Natural killer cell (primary cell): ENCODE measurements around the gene TACC2. TPM values are rescaled to one million over a fixed set of nuclear protein-coding genes. Genes with fewer than 3 reads are reported as not detected.

Experiments
- ATAC-seq, 3 donors: fragments of 150-1000 bp in 2 of 3; fragments of 200-7000 bp in 1 of 3; cut with Tn5 transposase; 1 replicate in 1 of 3; 2 replicates in 2 of 3; pipeline ENCODE4 v1.10.0; 2021; ENCODE audit warnings: mild to moderate bottlenecking in 2 of 3, moderate library complexity in 2 of 3
- DNase-seq, 2 donors: peaks; one replicate each; pipeline versions ENCODE4 v3.0.0 to v3.0.0-alpha.2; 2013 to 2021; ENCODE audit warnings: mixed read lengths in 1 of 2
- H3K27ac ChIP-seq: one replicate; pipeline ENCODE4 v1.5.1; 2013; ENCODE audit warnings: mild to moderate bottlenecking, low read length
- H3K27me3 ChIP-seq: one replicate; pipeline ENCODE4 v1.6.1; 2013; ENCODE audit warnings: low read length; ENCODE audit not compliant: control insufficient read depth, insufficient read depth
- H3K36me3 ChIP-seq: one replicate; pipeline ENCODE4 v1.6.1; 2013; ENCODE audit warnings: low read length; ENCODE audit not compliant: control insufficient read depth, insufficient read depth
- H3K4me1 ChIP-seq: one replicate; pipeline ENCODE4 v1.6.1; 2013; ENCODE audit warnings: low read length; ENCODE audit not compliant: control insufficient read depth, insufficient read depth
- H3K4me3 ChIP-seq: one replicate; pipeline ENCODE4 v1.5.1; 2013; ENCODE audit warnings: low read length
- H3K9me3 ChIP-seq: one replicate; pipeline ENCODE4 v1.6.1; 2013; ENCODE audit warnings: low read length; ENCODE audit not compliant: control insufficient read depth, insufficient read depth
- H3K27ac Mint-ChIP-seq, 2 donors: one replicate each; pipeline ENCODE4 v1.8.0; 2022; ENCODE audit warnings: mild to moderate bottlenecking in 2 of 2, mixed read lengths in 2 of 2, moderate library complexity in 1 of 2
- H3K27me3 Mint-ChIP-seq, 2 donors: one replicate each; pipeline ENCODE4 v1.8.0; 2022; ENCODE audit warnings: low read depth in 2 of 2, mixed read lengths in 2 of 2
- H3K36me3 Mint-ChIP-seq: one replicate; pipeline ENCODE4 v1.8.0; 2022; ENCODE audit warnings: mixed read lengths
- H3K4me1 Mint-ChIP-seq, 2 donors: one replicate each; pipeline ENCODE4 v1.8.0; 2022; ENCODE audit warnings: mixed read lengths in 2 of 2
- H3K4me3 Mint-ChIP-seq: one replicate; pipeline ENCODE4 v1.8.0; 2022; ENCODE audit warnings: mild to moderate bottlenecking, moderate library complexity, mixed read lengths
- H3K9me3 Mint-ChIP-seq, 2 donors: one replicate each; pipeline ENCODE4 v1.8.0; 2022; ENCODE audit warnings: mixed read lengths in 2 of 2
- CTCF ChIP-seq: fragments of 200-600 bp; IDR thresholded peaks from one replicate; pipeline ENCODE4 v1.8.0; 2022; ENCODE audit warnings: antibody characterized with exemption
- WGBS: methylation state at CpG from one replicate; pipeline ENCODE4 v1.1.7; 2013; ENCODE audit warnings: missing lambda C conversion rate; ENCODE audit not compliant: insufficient coverage; 5-methylcytosine and 5-hydroxymethylcytosine counted together
- intact Hi-C: fragments of 100-400 bp; cut with micrococcal nuclease; formaldehyde crosslinking; loops from one replicate; pipeline ENCODE4 v1.14.2; 2022
- total RNA-seq, 4 donors: library from RNA; stranded (reverse); fragments of 120-200 nt in 1 of 4; gene quantifications; one replicate each; pipeline versions ENCODE4 v1.2.3 to v1.2.4, GENCODE V29; 2013 to 2022

Gene TACC2
- total RNA-seq, 3 donors from 2014 or later (not counting 1 experiment from before 2014, with no cell fraction given), result not detected

- intact Hi-C loops, result no loop called here
- no peaks in the 10 kb centered on the region for H3K9me3 ChIP-seq
- H3K4me3 ChIP-seq, result no peak overlapping the region
- ATAC-seq (no peak), DNase-seq (no peak)
- no peak overlapping the region for H3K27ac ChIP-seq
- Mint-ChIP-seq H3K27ac (no peak overlapping the region), H3K27me3 (peaks cover 0 to 13% of the 10 kb centered on the region in 2 donors), H3K4me3 (no peak overlapping the region), H3K4me1 (peaks cover 0 to 4% of the 10 kb centered on the region in 2 donors), H3K36me3 (no peaks in the 10 kb centered on the region), H3K9me3 (no peaks in the 10 kb centered on the region)
- H3K36me3 ChIP-seq, result no peaks in the 10 kb centered on the region
- WGBS, result 77% methylated on average over 15 of the region's 15 CpGs
- no peak for TF ChIP-seq CTCF
- no peaks in the 10 kb centered on the region for H3K4me1 ChIP-seq
- H3K27me3 ChIP-seq, result no peaks in the 10 kb centered on the region
Observed at GRCh38 chr10:122141821-122142640, 153.1 kb downstream of the TACC2 start.

GRCh38 chr10:122142641-122143237 is 153.8 kb downstream of the TACC2 start:
- H3K4me3 Mint-ChIP-seq, result no peak overlapping the region
- Histone ChIP-seq H3K9me3 (no peaks in the 10 kb centered on the region), H3K4me3 (no peak overlapping the region), H3K36me3 (no peaks in the 10 kb centered on the region), H3K4me1 (no peaks in the 10 kb centered on the region), H3K27me3 (no peaks in the 10 kb centered on the region), H3K27ac (no peak overlapping the region)
- H3K27me3 Mint-ChIP-seq, result peaks cover 0 to 11% of the 10 kb centered on the region in 2 donors
- peaks cover 0 to 4% of the 10 kb centered on the region in 2 donors for H3K4me1 Mint-ChIP-seq
- peak; percentile 66 for TF ChIP-seq CTCF
- H3K27ac Mint-ChIP-seq, result no peak overlapping the region
- DNase-seq (peak; percentile 19), ATAC-seq (peak in 1 of 3 donors; percentile 42)
- intact Hi-C loops, result no loop called here
- no peaks in the 10 kb centered on the region for H3K9me3 Mint-ChIP-seq
- no peaks in the 10 kb centered on the region for H3K36me3 Mint-ChIP-seq
- 16% methylated on average over 11 of the region's 14 CpGs for WGBS

- 80% methylated on average over 14 of the region's 14 CpGs for WGBS
- H3K36me3 ChIP-seq, result no peaks in the 10 kb centered on the region
- no peak overlapping the region for H3K27ac ChIP-seq
- peaks cover 0 to 6% of the 10 kb centered on the region in 2 donors for H3K27me3 Mint-ChIP-seq
- H3K4me3 ChIP-seq, result no peak overlapping the region
- ATAC-seq (no peak), DNase-seq (no peak)
- H3K27ac Mint-ChIP-seq, result no peak overlapping the region
- H3K9me3 Mint-ChIP-seq, result no peaks in the 10 kb centered on the region
- peaks cover 0 to 4% of the 10 kb centered on the region in 2 donors for H3K4me1 Mint-ChIP-seq
- no peak overlapping the region for H3K4me3 Mint-ChIP-seq
- intact Hi-C loops, result no loop called here
- H3K4me1 ChIP-seq, result no peaks in the 10 kb centered on the region
- H3K9me3 ChIP-seq, result no peaks in the 10 kb centered on the region
- H3K36me3 Mint-ChIP-seq, result no peaks in the 10 kb centered on the region
- no peaks in the 10 kb centered on the region for H3K27me3 ChIP-seq
- no peak for TF ChIP-seq CTCF
Observed at GRCh38 chr10:122143238-122143841, 154.4 kb downstream of the TACC2 start.
